Uterus (tissue), 2 donors: ENCODE data around the gene SMIM32.

ENCODE experiments used
- CTCF ChIP-seq, 4 experiments: fragments of 200-600 bp in 2 of 4; fragments of 450-650 bp in 2 of 4; sonication (generic) in 2 of 4; IDR thresholded peaks; one replicate each; pipeline ENCODE4 v1.5.1; 2016 to 2019; ENCODE audit warnings: antibody characterized with exemption in 4 of 4, mild to moderate bottlenecking in 2 of 4, moderate library complexity in 1 of 4
- POLR2A ChIP-seq, 2 donors: fragments of 450-650 bp; IDR thresholded peaks; one replicate each; pipeline ENCODE4 v1.6.1; 2016; ENCODE audit warnings: antibody characterized with exemption in 2 of 2, mild to moderate bottlenecking in 1 of 2, moderate library complexity in 1 of 2

GRCh38 chr5:136208916-136209315, 16.0 kb upstream of the SMIM32 start:
- TF ChIP-seq CTCF (IDR thresholded peaks at IDR 0.05) = no peak
- no peak for TF ChIP-seq POLR2A (IDR thresholded peaks at IDR 0.05)
